HCT116 (cell line): ENCODE results near the gene C7orf33. TPM values are rescaled to one million over a fixed set of nuclear protein-coding genes. Genes with fewer than 3 reads are reported as not detected.

Experiments used
- ATAC-seq: fragments of 200-7000 bp; cut with Tn5 transposase; 2 replicates; pipeline ENCODE4 v1.9.1; 2020; ENCODE audit warnings: mild to moderate bottlenecking, moderate library complexity
- BruUV-seq: library from RNA; stranded (reverse); fragments of 400-500 nt; replicated peaks from 2 replicates; lab custom pipeline; 2021; lab: Mats Ljungman, UMichigan
- CTCF ChIA-PET: fragments of 300-600 bp; sonication (Branson Sonifier 250); formaldehyde crosslinking; loops from one replicate; lab custom pipeline; 2021; ENCODE audit warnings: antibody characterized with exemption; lab: Charles Lee
- POLR2A ChIA-PET: fragments of 300-600, 350-600 bp; sonication (Branson Sonifier 250); formaldehyde crosslinking; loops from one replicate; lab custom pipeline; 2021; ENCODE audit warnings: antibody characterized with exemption; lab: Charles Lee
- RAD21 ChIA-PET, 2 experiments: fragments of 300-600 bp; sonication (Branson Sonifier 250); formaldehyde crosslinking; loops; one replicate each; lab custom pipeline; 2023; ENCODE audit warnings: low total read pairs in 2 of 2; ENCODE audit not compliant: uncharacterized antibody in 2 of 2, unreplicated experiment in 2 of 2, low non-redundant PET in 1 of 2; lab: Charles Lee
- DNase-seq: peaks from one replicate; pipeline ENCODE4 v3.0.0-alpha.2; 2010; ENCODE audit warnings: low read depth, low spot score
- H2AFZ ChIP-seq: fragments of 200-600 bp; shearing (Covaris generic), sonication (generic); 2 replicates; pipeline ENCODE4 v1.6.1; 2017; ENCODE audit warnings: low read depth, mixed run types, mixed read lengths, antibody characterized with exemption, low read length; ENCODE audit not compliant: poor library complexity, severe bottlenecking
- H3K27ac ChIP-seq: 2 replicates; pipeline ENCODE4 v1.5.1; 2012; ENCODE audit warnings: low read depth, low read length
- H3K27me3 ChIP-seq: fragments of 200-600 bp; sonication (generic); 2 replicates; pipeline ENCODE4 v1.6.1; 2016; ENCODE audit warnings: mixed run types, low read length, mixed read lengths; ENCODE audit not compliant: insufficient read depth
- H3K36me3 ChIP-seq, 2 experiments: fragments of 200-500 bp in 1 of 2; fragments of 200-600 bp in 1 of 2; sonication (Bioruptor generic) in 1 of 2; sonication (generic) in 1 of 2; 2 replicates each; pipeline versions ENCODE4 v1.5.1 to v1.6.1; 2014 to 2016; ENCODE audit warnings: low read length in 2 of 2, inconsistent platforms in 1 of 2, mixed read lengths in 1 of 2, mixed run types in 1 of 2; ENCODE audit not compliant: insufficient read depth in 2 of 2, control insufficient read depth in 1 of 2
- H3K4me1 ChIP-seq, 2 experiments: fragments of 200-600 bp in 1 of 2; sonication (generic) in 1 of 2; 2 replicates each; pipeline versions ENCODE4 v1.5.1 to v1.6.1; 2012 to 2017; ENCODE audit warnings: low read length in 2 of 2, inconsistent platforms in 1 of 2, mild to moderate bottlenecking in 1 of 2, mixed read lengths in 1 of 2, mixed run types in 1 of 2, moderate library complexity in 1 of 2; ENCODE audit not compliant: insufficient read depth in 2 of 2, control insufficient read depth in 1 of 2
- H3K4me2 ChIP-seq: fragments of 200-600 bp; sonication (generic); 2 replicates; pipeline ENCODE4 v1.6.1; 2017; ENCODE audit warnings: mixed run types, low read length, mixed read lengths
- H3K4me3 ChIP-seq, 2 experiments: fragments of 200-600 bp in 1 of 2; sonication (generic) in 1 of 2; replicated peaks in 1 of 2; 2 replicates each; pipeline ENCODE4 v1.5.1; 2011 to 2016; ENCODE audit warnings: low read length in 2 of 2, control low read depth in 1 of 2, low read depth in 1 of 2, mild to moderate bottlenecking in 1 of 2, mixed read lengths in 1 of 2, mixed run types in 1 of 2
- H3K79me2 ChIP-seq: fragments of 200-600 bp; sonication (generic); 2 replicates; pipeline ENCODE4 v1.6.1; 2017; ENCODE audit warnings: mild to moderate bottlenecking, mixed run types, low read length, moderate library complexity, mixed read lengths; ENCODE audit not compliant: insufficient read depth
- H3K9ac ChIP-seq: fragments of 200-600 bp; sonication (generic); 2 replicates; pipeline ENCODE4 v1.6.1; 2016; ENCODE audit warnings: low read length, mixed read lengths
- H3K9me2 ChIP-seq: fragments of 200-600 bp; sonication (generic), shearing (Covaris generic); 2 replicates; pipeline ENCODE4 v1.6.1; 2017; ENCODE audit warnings: mixed run types, mild to moderate bottlenecking, moderate library complexity; ENCODE audit not compliant: insufficient read depth
- H3K9me3 ChIP-seq, 2 experiments: fragments of 200-500 bp in 1 of 2; fragments of 200-600 bp in 1 of 2; sonication (Bioruptor generic) in 1 of 2; sonication (generic) in 1 of 2; 2 replicates each; pipeline ENCODE4 v1.6.1; 2014 to 2017; ENCODE audit warnings: low read length in 2 of 2, mixed read lengths in 2 of 2, inconsistent platforms in 1 of 2, low read depth in 1 of 2, mild to moderate bottlenecking in 1 of 2, mixed run types in 1 of 2, moderate library complexity in 1 of 2; ENCODE audit not compliant: control insufficient read depth in 1 of 2, insufficient read depth in 1 of 2
- H4K20me1 ChIP-seq: fragments of 200-600 bp; sonication (generic), shearing (Covaris generic); 2 replicates; pipeline ENCODE4 v1.6.1; 2017; ENCODE audit warnings: mixed run types, mild to moderate bottlenecking, moderate library complexity; ENCODE audit not compliant: insufficient read depth
- CBX3 ChIP-seq: IDR thresholded peaks from 2 replicates; pipeline ENCODE4 v1.6.1; 2012; ENCODE audit warnings: low read depth
- CEBPB ChIP-seq: IDR thresholded peaks from 2 replicates; pipeline ENCODE4 v1.6.1; 2012; ENCODE audit warnings: low read depth
- EGR1 ChIP-seq: IDR thresholded peaks from 2 replicates; pipeline ENCODE4 v1.6.1; 2012; ENCODE audit warnings: low read depth
- ELF1 ChIP-seq: IDR thresholded peaks from 2 replicates; pipeline ENCODE4 v1.6.1; 2012; ENCODE audit warnings: low read depth, borderline replicate concordance
- EZH2 ChIP-seq: fragments of 200-600 bp; sonication (generic); IDR thresholded peaks from 2 replicates; pipeline ENCODE4 v1.6.1; 2017; ENCODE audit warnings: antibody characterized with exemption, mixed run types
- EZH2phosphoT487 ChIP-seq: fragments of 200-600 bp; IDR thresholded peaks from 2 replicates; pipeline ENCODE4 v1.6.1; 2018; ENCODE audit warnings: antibody characterized with exemption, borderline replicate concordance
- FOSL1 ChIP-seq: IDR thresholded peaks from 2 replicates; pipeline ENCODE4 v1.6.1; 2012; ENCODE audit warnings: low read depth
- POLR2AphosphoS5 ChIP-seq: IDR thresholded peaks from 2 replicates; pipeline ENCODE4 v1.6.1; 2011; ENCODE audit warnings: mild to moderate bottlenecking, low read depth, low read length, moderate library complexity
- RAD21 ChIP-seq: IDR thresholded peaks from 2 replicates; pipeline ENCODE4 v1.6.1; 2012; ENCODE audit warnings: low read depth, mild to moderate bottlenecking
- SIN3A ChIP-seq: IDR thresholded peaks from 2 replicates; pipeline ENCODE4 v1.6.1; 2012; ENCODE audit warnings: low read depth
- SP1 ChIP-seq: IDR thresholded peaks from 2 replicates; pipeline ENCODE4 v1.6.1; 2012; ENCODE audit warnings: low read depth
- ZFX ChIP-seq: fragments of 450-650 bp; IDR thresholded peaks from 2 replicates; pipeline ENCODE4 v1.6.1; 2017
- intact Hi-C: fragments of 100-400 bp; cut with micrococcal nuclease; formaldehyde crosslinking; loops from 2 replicates; pipeline ENCODE4 v1.10.0; 2022
- total RNA-seq: library from RNA; stranded (reverse); gene quantifications from one replicate; pipeline ENCODE4 v1.2.1, GENCODE V29; 2021; ENCODE audit not compliant: unreplicated experiment
- TF ChIP-seq, protein P1 (sequence below): IDR thresholded peaks from 2 replicates; pipeline ENCODE4 v1.6.1; 2012
- TF ChIP-seq, protein P2 (sequence below), 3 experiments: fragments of 200-600 bp in 1 of 3; sonication (generic) in 1 of 3; IDR thresholded peaks in 2 of 3; conservative IDR thresholded peaks in 1 of 3; 2 replicates each; pipeline ENCODE4 v1.5.1; 2012 to 2017; ENCODE audit warnings: low read depth in 2 of 3, low read length in 2 of 3, antibody characterized with exemption in 1 of 3, borderline replicate concordance in 1 of 3, control low read depth in 1 of 3, mild to moderate bottlenecking in 1 of 3, mixed read lengths in 1 of 3, mixed run types in 1 of 3, moderate library complexity in 1 of 3; ENCODE audit not compliant: insufficient read depth in 1 of 3

C7orf33 gene
- total RNA-seq, 1 experiment from 2014 or later, result not detected

- no peak overlapping the region for H2AFZ ChIP-seq
- H3K79me2 ChIP-seq, result no peaks in the 10 kb centered on the region
- intact Hi-C loops, result loop anchor here (10.0 kb wide), 1 partner anchor 195 kb away; no protein-coding TSS in a partner anchor
- no peaks in the 10 kb centered on the region for H3K27me3 ChIP-seq
- no peaks in the 10 kb centered on the region for H4K20me1 ChIP-seq
- H3K27ac ChIP-seq, result no peak overlapping the region
- 0 out of 4 replicates have a peak, but pooled peaks cover 0 to 4% of the 10 kb centered on the region in 2 experiments for H3K4me1 ChIP-seq
- CTCF ChIA-PET, result no interaction called here
- no TSS peak for BruUV-seq
- POLR2A ChIA-PET, result no interaction called here
- H3K9me2 ChIP-seq, result no peaks in the 10 kb centered on the region
- no peak for TF ChIP-seq ELF1
- TF ChIP-seq POLR2AphosphoS5, result no peak
- TF ChIP-seq EGR1, result no peak
- TF ChIP-seq EZH2, result no peak
- no peak for TF ChIP-seq ZFX
- TF ChIP-seq CBX3, result no peak
- no peak for TF ChIP-seq CEBPB
- TF ChIP-seq, protein P1, sequence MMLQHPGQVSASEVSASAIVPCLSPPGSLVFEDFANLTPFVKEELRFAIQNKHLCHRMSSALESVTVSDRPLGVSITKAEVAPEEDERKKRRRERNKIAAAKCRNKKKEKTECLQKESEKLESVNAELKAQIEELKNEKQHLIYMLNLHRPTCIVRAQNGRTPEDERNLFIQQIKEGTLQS, result no peak
- no peak for TF ChIP-seq RAD21
- DNase-seq, result no peak
- H3K9ac ChIP-seq, result no peak overlapping the region
- H3K36me3 ChIP-seq, result no peaks in the 10 kb centered on the region
- RAD21 ChIA-PET, result no interaction called here
- H3K9me3 ChIP-seq, result no peaks in the 10 kb centered on the region
- no peak for ATAC-seq
- H3K4me3 ChIP-seq, result no peak overlapping the region
- no peak overlapping the region for H3K4me2 ChIP-seq
Observed at GRCh38 chr7:148579366-148579765, 11.2 kb upstream of the C7orf33 start.

DNA sequence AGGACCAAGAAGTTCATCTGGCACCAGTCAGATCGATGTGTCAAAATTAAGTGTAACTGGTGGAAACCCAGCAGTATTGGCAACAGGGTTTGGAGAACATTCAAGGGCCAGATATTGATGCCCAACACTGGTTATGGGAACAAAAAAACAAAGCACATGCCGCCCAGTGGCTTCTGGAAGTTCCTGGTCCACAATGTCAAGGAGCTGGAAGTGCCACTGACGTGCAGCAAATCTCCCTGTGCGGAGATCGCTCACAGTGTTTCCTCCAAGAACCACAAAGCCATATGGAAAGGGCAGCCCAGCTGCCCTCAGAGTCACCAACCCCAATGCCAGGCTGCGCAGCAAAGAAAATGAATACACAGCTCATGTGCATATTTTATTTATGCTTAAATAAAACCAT is 10.1 kb upstream of the C7orf33 start:
- RAD21 ChIA-PET, result no interaction called here
- Histone ChIP-seq H2AFZ (no peak overlapping the region), H3K4me3 (no peak overlapping the region), H3K27me3 (no peaks in the 10 kb centered on the region), H3K36me3 (no peaks in the 10 kb centered on the region), H3K27ac (no peak overlapping the region), H3K79me2 (no peaks in the 10 kb centered on the region), H3K9me3 (no peaks in the 10 kb centered on the region), H3K9ac (no peak overlapping the region), H3K9me2 (no peaks in the 10 kb centered on the region), H4K20me1 (no peaks in the 10 kb centered on the region), H3K4me2 (no peak overlapping the region), H3K4me1 (0 out of 4 replicates have a peak, but pooled peaks cover 0 to 4% of the 10 kb centered on the region in 2 experiments)
- POLR2A ChIA-PET, result no interaction called here
- TF ChIP-seq ELF1, result no peak
- TF ChIP-seq SIN3A, result no peak
- TF ChIP-seq EZH2phosphoT487, result no peak
- TF ChIP-seq EZH2, result no peak
- TF ChIP-seq SP1, result no peak
- TF ChIP-seq, protein P2, sequence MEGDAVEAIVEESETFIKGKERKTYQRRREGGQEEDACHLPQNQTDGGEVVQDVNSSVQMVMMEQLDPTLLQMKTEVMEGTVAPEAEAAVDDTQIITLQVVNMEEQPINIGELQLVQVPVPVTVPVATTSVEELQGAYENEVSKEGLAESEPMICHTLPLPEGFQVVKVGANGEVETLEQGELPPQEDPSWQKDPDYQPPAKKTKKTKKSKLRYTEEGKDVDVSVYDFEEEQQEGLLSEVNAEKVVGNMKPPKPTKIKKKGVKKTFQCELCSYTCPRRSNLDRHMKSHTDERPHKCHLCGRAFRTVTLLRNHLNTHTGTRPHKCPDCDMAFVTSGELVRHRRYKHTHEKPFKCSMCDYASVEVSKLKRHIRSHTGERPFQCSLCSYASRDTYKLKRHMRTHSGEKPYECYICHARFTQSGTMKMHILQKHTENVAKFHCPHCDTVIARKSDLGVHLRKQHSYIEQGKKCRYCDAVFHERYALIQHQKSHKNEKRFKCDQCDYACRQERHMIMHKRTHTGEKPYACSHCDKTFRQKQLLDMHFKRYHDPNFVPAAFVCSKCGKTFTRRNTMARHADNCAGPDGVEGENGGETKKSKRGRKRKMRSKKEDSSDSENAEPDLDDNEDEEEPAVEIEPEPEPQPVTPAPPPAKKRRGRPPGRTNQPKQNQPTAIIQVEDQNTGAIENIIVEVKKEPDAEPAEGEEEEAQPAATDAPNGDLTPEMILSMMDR (IDR thresholded peaks at IDR 0.05 in 2 of 3, conservative IDR thresholded peaks at IDR 0.05 in 1 of 3; ENCODE audit: borderline replicate concordance in 1 of 3, insufficient read depth in 1 of 3, low read depth in 2 of 3, low read length in 2 of 3), result no peak
- no peak for TF ChIP-seq CBX3
- TF ChIP-seq FOSL1, result no peak
- DNase-seq (no peak), ATAC-seq (no peak)
- intact Hi-C loops, result no loop called here
- BruUV-seq, result no TSS peak
- CTCF ChIA-PET, result interaction anchor here (1.3 kb wide), 1 partner anchor 383 kb away, joined by 3 read pairs; no protein-coding TSS in a partner anchor
